ENCODE measurements around the gene GIMD1.

GRCh38 chr4:106338671-106339070 is 29.9 kb downstream of the GIMD1 start:
- TF ChIP-seq ZNF274 (IDR thresholded peaks at IDR 0.05; ENCODE audit: low read depth, low read length) (no peak), YY1 (IDR thresholded peaks at IDR 0.05; ENCODE audit: insufficient read depth, insufficient read length) (no peak)

Data from NT2/D1 (cell line).